Measurements from ENCODE around the gene CAPN9. TPM values are rescaled to one million over a fixed set of nuclear protein-coding genes. Genes with fewer than 3 reads are reported as not detected.

Gene CAPN9
- total RNA-seq, 1 donor from 2014 or later, result 8.7 TPM

GRCh38 chr1:230850547-230850946 is 103.4 kb downstream of the CAPN9 start:
- no peak overlapping the region for H3K4me3 Mint-ChIP-seq (ENCODE audit: low read depth)
- no peak for DNase-seq (ENCODE audit: low spot score, unreplicated experiment)
- peak overlapping the region; percentile 82 for H3K27ac Mint-ChIP-seq
- H3K27me3 Mint-ChIP-seq, result no peaks in the 10 kb centered on the region
- H3K36me3 Mint-ChIP-seq (ENCODE audit: insufficient read depth), result peaks cover 48% of the 10 kb centered on the region
- peaks cover 5% of the 10 kb centered on the region for H3K9me3 Mint-ChIP-seq (ENCODE audit: low read depth)
- H3K4me1 Mint-ChIP-seq (ENCODE audit: low read depth), result peaks cover 10% of the 10 kb centered on the region
- no peak for TF ChIP-seq CTCF (IDR thresholded peaks at IDR 0.05; ENCODE audit: unreplicated experiment)

- no peaks in the 10 kb centered on the region for H3K27me3 Mint-ChIP-seq
Measured at GRCh38 chr1:230851291-230851691, 104.1 kb downstream of the CAPN9 start.

More at GRCh38 chr1:230851291-230851691, 104.1 kb downstream of the CAPN9 start:
- Mint-ChIP-seq H3K27ac (peak overlapping the region; percentile 41), H3K9me3 (ENCODE audit: low read depth) (peaks cover 5% of the 10 kb centered on the region), H3K4me3 (ENCODE audit: low read depth) (no peak overlapping the region), H3K4me1 (ENCODE audit: low read depth) (peaks cover 14% of the 10 kb centered on the region), H3K36me3 (ENCODE audit: insufficient read depth) (peaks cover 50% of the 10 kb centered on the region)
- no peak for TF ChIP-seq CTCF (IDR thresholded peaks at IDR 0.05; ENCODE audit: unreplicated experiment)
- no peak for DNase-seq (ENCODE audit: low spot score, unreplicated experiment)

Other genes starting within 250 kb of the CAPN9 start
- 45.2 and 48.3 TPM in 2 replicates for gene COG2, start 104.9 kb upstream of the CAPN9 start, total RNA-seq
- 12.5 and 13.5 TPM in 2 replicates for gene AGT, start 33.3 kb upstream of the CAPN9 start, total RNA-seq
- gene C1orf198, start 121.1 kb downstream of the CAPN9 start, total RNA-seq, result 67.8 and 70.1 TPM in 2 replicates
- gene TTC13, start 231.5 kb downstream of the CAPN9 start, total RNA-seq, result 22.3 and 26.9 TPM in 2 replicates
- 14.4 and 16.6 TPM in 2 replicates for gene ARV1, start 231.7 kb downstream of the CAPN9 start, total RNA-seq